Naive thymus-derived CD4-positive, alpha-beta T cell (primary cell): ENCODE results near the gene TSHZ3. TPM values are rescaled to one million over a fixed set of nuclear protein-coding genes. Genes with fewer than 3 reads are reported as not detected.
A peak's percentile ranks its signal among the peaks of the same experiment; 100 is the strongest.

Experiments used
- ATAC-seq: fragments of 150-1000 bp; cut with Tn5 transposase; 2 replicates; pipeline ENCODE4 v1.10.0; 2021; ENCODE audit warnings: mild to moderate bottlenecking, moderate library complexity
- CTCF ChIA-PET: fragments of 350-600 bp; sonication (Branson Sonifier 250); formaldehyde crosslinking; loops from one replicate; lab custom pipeline; 2021; ENCODE audit warnings: antibody characterized with exemption; lab: Charles Lee
- POLR2A ChIA-PET: fragments of 350-600 bp; sonication (Branson Sonifier 250); formaldehyde crosslinking; loops from one replicate; lab custom pipeline; 2021; ENCODE audit warnings: antibody characterized with exemption, inconsistent platforms; lab: Charles Lee
- DNase-seq, 9 donors: peaks; one replicate each; pipeline versions ENCODE4 v3.0.0 to v3.0.0-alpha.2; 2020 to 2022; ENCODE audit warnings: mixed read lengths in 1 of 9
- H3K27ac ChIP-seq: one replicate; pipeline ENCODE4 v1.7.0; 2013; ENCODE audit warnings: mild to moderate bottlenecking, low read depth, low read length, moderate library complexity
- H3K27me3 ChIP-seq, 2 donors: one replicate each; pipeline ENCODE4 v1.7.0; 2013; ENCODE audit warnings: low read length in 2 of 2, mild to moderate bottlenecking in 2 of 2, moderate library complexity in 2 of 2; ENCODE audit not compliant: control insufficient read depth in 2 of 2, insufficient read depth in 2 of 2
- H3K36me3 ChIP-seq, 3 experiments: 1 replicate in 2 of 3; 2 replicates in 1 of 3; pipeline ENCODE4 v1.7.0; 2013; ENCODE audit warnings: low read length in 3 of 3, mild to moderate bottlenecking in 3 of 3, moderate library complexity in 1 of 3; ENCODE audit not compliant: insufficient read depth in 3 of 3, control insufficient read depth in 2 of 3
- H3K4me1 ChIP-seq, 2 donors: one replicate each; pipeline ENCODE4 v1.7.0; 2013; ENCODE audit warnings: low read length in 2 of 2, mild to moderate bottlenecking in 2 of 2, moderate library complexity in 1 of 2; ENCODE audit not compliant: control insufficient read depth in 2 of 2, insufficient read depth in 2 of 2
- H3K4me3 ChIP-seq: 2 replicates; pipeline ENCODE4 v1.7.0; 2013; ENCODE audit warnings: mild to moderate bottlenecking, low read length
- H3K9me3 ChIP-seq, 3 experiments: 1 replicate in 2 of 3; 2 replicates in 1 of 3; pipeline ENCODE4 v1.7.0; 2013; ENCODE audit warnings: low read length in 3 of 3; ENCODE audit not compliant: control insufficient read depth in 2 of 3
- H3K27ac Mint-ChIP-seq, 9 donors: one replicate each; pipeline ENCODE4 v1.8.0; 2020 to 2022; ENCODE audit warnings: mixed read lengths in 9 of 9, mild to moderate bottlenecking in 8 of 9, moderate library complexity in 5 of 9, inconsistent platforms in 2 of 9
- H3K27me3 Mint-ChIP-seq, 5 donors: one replicate each; pipeline ENCODE4 v1.8.0; 2021 to 2022; ENCODE audit warnings: mixed read lengths in 5 of 5, mild to moderate bottlenecking in 1 of 5
- H3K36me3 Mint-ChIP-seq, 5 donors: one replicate each; pipeline ENCODE4 v1.8.0; 2020 to 2022; ENCODE audit warnings: mixed read lengths in 5 of 5, mild to moderate bottlenecking in 3 of 5, inconsistent platforms in 1 of 5
- H3K4me1 Mint-ChIP-seq, 7 donors: one replicate each; pipeline ENCODE4 v1.8.0; 2020 to 2022; ENCODE audit warnings: mixed read lengths in 7 of 7, mild to moderate bottlenecking in 3 of 7, inconsistent platforms in 1 of 7
- H3K4me3 Mint-ChIP-seq, 10 donors: one replicate each; pipeline ENCODE4 v1.8.0; 2020 to 2022; ENCODE audit warnings: mild to moderate bottlenecking in 10 of 10, mixed read lengths in 10 of 10, moderate library complexity in 6 of 10, inconsistent platforms in 2 of 10
- H3K9me3 Mint-ChIP-seq, 11 donors: one replicate each; pipeline ENCODE4 v1.8.0; 2020 to 2022; ENCODE audit warnings: mixed read lengths in 11 of 11, mild to moderate bottlenecking in 4 of 11, inconsistent platforms in 1 of 11, moderate library complexity in 1 of 11
- intact Hi-C, 2 donors: fragments of 100-400 bp; cut with micrococcal nuclease; formaldehyde crosslinking; loops; one replicate each; pipeline ENCODE4 v1.15.1; 2023
- polyA plus RNA-seq, 2 donors: library from polyadenylated mRNA; unstranded; fragments of 300-500 nt; fragmentation: Illumina TruSeq; gene quantifications; one replicate each; pipeline ENCODE4 v1.2.3, GENCODE V29; 2021
- total RNA-seq, 6 experiments: library from RNA in 5 of 6; stranded (reverse) in 5 of 6; gene quantifications; 1 replicate in 5 of 6; 2 replicates in 1 of 6; pipeline ENCODE4 v1.2.3 and lab custom pipeline; 2021 to 2026

TSHZ3 gene
- total and polyA plus RNA-seq, 7 experiments from 2014 or later: 0.08 to 6.0 (median 0.20) TPM; not detected in 1

GRCh38 chr19:31260171-31260933, 88.9 kb downstream of the TSHZ3 start:
- H3K4me3 Mint-ChIP-seq: no peak overlapping the region
- intact Hi-C loops: no loop called here
- ATAC-seq (no peak), DNase-seq (no peak)
- peaks cover 0 to 8% (median 0%) of the 10 kb centered on the region in 7 donors for H3K4me1 Mint-ChIP-seq
- Histone ChIP-seq H3K4me3 (no peak overlapping the region), H3K4me1 (no peaks in the 10 kb centered on the region), H3K36me3 (no peaks in the 10 kb centered on the region), H3K9me3 (no peaks in the 10 kb centered on the region), H3K27me3 (no peaks in the 10 kb centered on the region), H3K27ac (no peak overlapping the region)
- ChIA-PET CTCF (no interaction called here), POLR2A (no interaction called here)
- no peaks in the 10 kb centered on the region for H3K36me3 Mint-ChIP-seq
- peaks cover 0 to 1% (median 0%) of the 10 kb centered on the region in 11 donors for H3K9me3 Mint-ChIP-seq
- peak overlapping the region in 1 of 9 donors; percentile 22 for H3K27ac Mint-ChIP-seq
- peaks cover 19 to 35% (median 26%) of the 10 kb centered on the region in 5 donors for H3K27me3 Mint-ChIP-seq

GRCh38 chr19:31258211-31259052, 90.8 kb downstream of the TSHZ3 start:
- POLR2A ChIA-PET: no interaction called here
- intact Hi-C loops: no loop called here
- no peaks in the 10 kb centered on the region for H3K27me3 ChIP-seq
- no peak overlapping the region for H3K4me3 Mint-ChIP-seq
- H3K4me1 ChIP-seq: no peaks in the 10 kb centered on the region
- H3K36me3 Mint-ChIP-seq: no peaks in the 10 kb centered on the region
- CTCF ChIA-PET: no interaction called here
- no peak overlapping the region for H3K27ac ChIP-seq
- H3K27me3 Mint-ChIP-seq: peaks cover 17 to 35% (median 26%) of the 10 kb centered on the region in 5 donors
- H3K9me3 ChIP-seq: no peaks in the 10 kb centered on the region
- no peak overlapping the region for H3K4me3 ChIP-seq
- DNase-seq (no peak), ATAC-seq (no peak)
- H3K36me3 ChIP-seq: no peaks in the 10 kb centered on the region
- peaks cover 0 to 8% (median 0%) of the 10 kb centered on the region in 7 donors for H3K4me1 Mint-ChIP-seq
- H3K27ac Mint-ChIP-seq: no peak overlapping the region
- H3K9me3 Mint-ChIP-seq: peaks cover 0 to 1% (median 0%) of the 10 kb centered on the region in 11 donors

GRCh38 chr19:31257426-31258130, 91.7 kb downstream of the TSHZ3 start:
- intact Hi-C loops: no loop called here
- peaks cover 0 to 8% (median 0%) of the 10 kb centered on the region in 7 donors for H3K4me1 Mint-ChIP-seq

GRCh38 chr19:31257025-31257424, 92.2 kb downstream of the TSHZ3 start:
- Mint-ChIP-seq H3K4me3 (no peak overlapping the region), H3K27me3 (peaks cover 9 to 33% (median 21%) of the 10 kb centered on the region in 5 donors), H3K36me3 (no peaks in the 10 kb centered on the region), H3K27ac (no peak overlapping the region), H3K9me3 (no peaks in the 10 kb centered on the region), H3K4me1 (peaks cover 0 to 8% (median 0%) of the 10 kb centered on the region in 7 donors)
- DNase-seq: no peak
- Histone ChIP-seq H3K4me1 (no peaks in the 10 kb centered on the region), H3K4me3 (no peak overlapping the region), H3K9me3 (no peaks in the 10 kb centered on the region), H3K36me3 (no peaks in the 10 kb centered on the region), H3K27me3 (no peaks in the 10 kb centered on the region), H3K27ac (no peak overlapping the region)
- POLR2A ChIA-PET: no interaction called here
- intact Hi-C loops: no loop called here
- CTCF ChIA-PET: no interaction called here
- no peak for ATAC-seq

More at GRCh38 chr19:31257426-31258130, 91.7 kb downstream of the TSHZ3 start:
- H3K9me3 Mint-ChIP-seq: no peaks in the 10 kb centered on the region
- no peak for ATAC-seq
- no peak overlapping the region for H3K4me3 Mint-ChIP-seq
- ChIA-PET POLR2A (no interaction called here), CTCF (no interaction called here)
- H3K27ac Mint-ChIP-seq: no peak overlapping the region
- no peak for DNase-seq
- H3K36me3 ChIP-seq: no peaks in the 10 kb centered on the region
- no peaks in the 10 kb centered on the region for H3K36me3 Mint-ChIP-seq
- no peak overlapping the region for H3K4me3 ChIP-seq
- no peaks in the 10 kb centered on the region for H3K4me1 ChIP-seq
- H3K9me3 ChIP-seq: no peaks in the 10 kb centered on the region
- no peaks in the 10 kb centered on the region for H3K27me3 ChIP-seq
- peaks cover 15 to 33% (median 23%) of the 10 kb centered on the region in 5 donors for H3K27me3 Mint-ChIP-seq
- no peak overlapping the region for H3K27ac ChIP-seq

GRCh38 chr19:31256593-31256960, 92.7 kb downstream of the TSHZ3 start:
- peaks cover 0 to 6% (median 0%) of the 10 kb centered on the region in 7 donors for H3K4me1 Mint-ChIP-seq
- Histone ChIP-seq H3K27me3 (no peaks in the 10 kb centered on the region), H3K4me3 (no peak overlapping the region), H3K36me3 (no peaks in the 10 kb centered on the region), H3K4me1 (no peaks in the 10 kb centered on the region), H3K9me3 (no peaks in the 10 kb centered on the region), H3K27ac (no peak overlapping the region)
- no peaks in the 10 kb centered on the region for H3K36me3 Mint-ChIP-seq
- H3K9me3 Mint-ChIP-seq: no peaks in the 10 kb centered on the region
- POLR2A ChIA-PET: no interaction called here
- intact Hi-C loops: no loop called here
- peaks cover 9 to 33% (median 19%) of the 10 kb centered on the region in 5 donors for H3K27me3 Mint-ChIP-seq
- DNase-seq (no peak), ATAC-seq (no peak)
- no peak overlapping the region for H3K4me3 Mint-ChIP-seq
- CTCF ChIA-PET: no interaction called here
- H3K27ac Mint-ChIP-seq: no peak overlapping the region

- Mint-ChIP-seq H3K4me3 (no peak overlapping the region), H3K36me3 (no peaks in the 10 kb centered on the region), H3K27ac (no peak overlapping the region), H3K9me3 (no peaks in the 10 kb centered on the region), H3K27me3 (peaks cover 7 to 33% (median 19%) of the 10 kb centered on the region in 5 donors), H3K4me1 (peaks cover 0 to 3% (median 0%) of the 10 kb centered on the region in 7 donors)
- H3K9me3 ChIP-seq: no peaks in the 10 kb centered on the region
- H3K4me1 ChIP-seq: no peaks in the 10 kb centered on the region
- no peak overlapping the region for H3K4me3 ChIP-seq
- ChIA-PET POLR2A (no interaction called here), CTCF (no interaction called here)
- no peak overlapping the region for H3K27ac ChIP-seq
- DNase-seq (no peak), ATAC-seq (no peak)
- intact Hi-C loops: no loop called here
- H3K27me3 ChIP-seq: no peaks in the 10 kb centered on the region
- no peaks in the 10 kb centered on the region for H3K36me3 ChIP-seq
Observed at GRCh38 chr19:31255831-31256592, 93.2 kb downstream of the TSHZ3 start.
